Measurements from ENCODE around the gene HOXA7.

DNA sequence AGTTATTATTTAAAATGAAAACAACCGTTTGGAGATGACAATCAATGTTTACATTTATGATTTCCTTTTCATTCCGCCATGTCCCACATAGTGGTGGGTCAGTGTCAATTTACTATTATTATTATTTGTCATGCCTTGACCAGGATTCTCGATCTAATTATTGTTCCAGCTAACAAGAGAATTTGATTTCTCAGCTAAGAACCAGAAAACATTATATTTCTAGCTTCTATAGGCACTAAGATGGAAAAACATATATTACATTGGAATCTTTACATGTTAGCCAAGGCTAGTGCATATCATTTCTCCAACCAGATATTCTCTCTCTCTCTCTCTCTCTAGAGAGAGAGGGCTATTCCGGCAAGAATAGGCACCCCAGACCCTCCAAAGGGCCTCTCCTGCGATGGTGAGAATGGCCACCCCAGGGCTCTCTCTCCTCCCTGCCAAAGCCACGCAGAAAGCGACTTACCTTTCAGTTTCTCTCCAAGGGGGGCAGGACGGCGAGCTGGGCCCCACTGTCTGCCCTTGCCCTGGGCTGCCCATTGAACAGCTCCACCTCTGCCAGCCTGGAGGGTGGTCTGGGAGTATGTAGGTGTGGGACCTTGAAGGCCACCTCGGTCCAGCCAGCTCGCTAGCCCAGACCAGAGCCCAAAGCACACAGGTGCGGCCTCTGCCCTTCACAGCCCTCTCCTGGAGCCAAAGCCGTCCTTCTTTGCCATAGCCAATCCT, 6.5 kb downstream of the HOXA7 start:
- TF ChIP-seq, protein P1, sequence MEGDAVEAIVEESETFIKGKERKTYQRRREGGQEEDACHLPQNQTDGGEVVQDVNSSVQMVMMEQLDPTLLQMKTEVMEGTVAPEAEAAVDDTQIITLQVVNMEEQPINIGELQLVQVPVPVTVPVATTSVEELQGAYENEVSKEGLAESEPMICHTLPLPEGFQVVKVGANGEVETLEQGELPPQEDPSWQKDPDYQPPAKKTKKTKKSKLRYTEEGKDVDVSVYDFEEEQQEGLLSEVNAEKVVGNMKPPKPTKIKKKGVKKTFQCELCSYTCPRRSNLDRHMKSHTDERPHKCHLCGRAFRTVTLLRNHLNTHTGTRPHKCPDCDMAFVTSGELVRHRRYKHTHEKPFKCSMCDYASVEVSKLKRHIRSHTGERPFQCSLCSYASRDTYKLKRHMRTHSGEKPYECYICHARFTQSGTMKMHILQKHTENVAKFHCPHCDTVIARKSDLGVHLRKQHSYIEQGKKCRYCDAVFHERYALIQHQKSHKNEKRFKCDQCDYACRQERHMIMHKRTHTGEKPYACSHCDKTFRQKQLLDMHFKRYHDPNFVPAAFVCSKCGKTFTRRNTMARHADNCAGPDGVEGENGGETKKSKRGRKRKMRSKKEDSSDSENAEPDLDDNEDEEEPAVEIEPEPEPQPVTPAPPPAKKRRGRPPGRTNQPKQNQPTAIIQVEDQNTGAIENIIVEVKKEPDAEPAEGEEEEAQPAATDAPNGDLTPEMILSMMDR (conservative IDR thresholded peaks at IDR 0.05): no peak
- no peak for TF ChIP-seq EZH2 (IDR thresholded peaks at IDR 0.05; ENCODE audit: low read depth)
